Hepatocyte (in vitro differentiated cells): Measurements from ENCODE around the gene MED15. TPM values are rescaled to one million over a fixed set of nuclear protein-coding genes. Genes with fewer than 3 reads are reported as not detected.

Source experiments
- DNase-seq: peaks from one replicate; pipeline ENCODE4 v3.0.0-alpha.2; 2016; ENCODE audit warnings: low spot score
- H2AFZ ChIP-seq: fragments of 200-600 bp; sonication (generic); 2 replicates; pipeline ENCODE4 v1.6.0; 2016; ENCODE audit warnings: antibody characterized with exemption, mild to moderate bottlenecking
- H3K27ac ChIP-seq: fragments of 200-600 bp; sonication (generic); 2 replicates; pipeline ENCODE4 v1.5.1; 2016; ENCODE audit warnings: mild to moderate bottlenecking
- H3K27me3 ChIP-seq: fragments of 200-600 bp; sonication (generic); 2 replicates; pipeline ENCODE4 v1.6.1; 2016
- H3K36me3 ChIP-seq: fragments of 200-600 bp; sonication (generic); replicated peaks from 2 replicates; pipeline ENCODE4 v1.5.1; 2016; ENCODE audit warnings: low read depth; ENCODE audit not compliant: insufficient read depth
- H3K4me1 ChIP-seq: fragments of 200-600 bp; sonication (generic); 2 replicates; pipeline ENCODE4 v1.5.1; 2016; ENCODE audit warnings: mild to moderate bottlenecking, moderate library complexity; ENCODE audit not compliant: insufficient read depth
- H3K4me2 ChIP-seq: fragments of 200-600 bp; sonication (generic); 2 replicates; pipeline ENCODE4 v1.6.0; 2016
- H3K4me3 ChIP-seq: fragments of 200-600 bp; sonication (generic); 2 replicates; pipeline ENCODE4 v1.5.1; 2016; ENCODE audit warnings: mild to moderate bottlenecking
- H3K79me2 ChIP-seq: fragments of 200-600 bp; sonication (generic); 2 replicates; pipeline ENCODE4 v1.6.0; 2017; ENCODE audit warnings: mild to moderate bottlenecking
- H3K9me2 ChIP-seq: fragments of 200-600 bp; sonication (generic); replicated peaks from 2 replicates; pipeline ENCODE4 v1.6.0; 2017; ENCODE audit warnings: mild to moderate bottlenecking; ENCODE audit not compliant: insufficient read depth
- H3K9me3 ChIP-seq: fragments of 200-600 bp; sonication (generic); 2 replicates; pipeline ENCODE4 v1.5.1; 2016; ENCODE audit warnings: low read depth, mild to moderate bottlenecking
- H4K20me1 ChIP-seq: fragments of 200-600 bp; sonication (generic); 2 replicates; pipeline ENCODE4 v1.6.0; 2016; ENCODE audit warnings: mild to moderate bottlenecking; ENCODE audit not compliant: insufficient read depth, poor library complexity, severe bottlenecking
- EZH2 ChIP-seq: fragments of 200-600 bp; sonication (generic); IDR thresholded peaks from 2 replicates; pipeline ENCODE4 v1.6.1; 2016; ENCODE audit warnings: antibody characterized with exemption, mild to moderate bottlenecking, borderline replicate concordance
- EZH2phosphoT487 ChIP-seq: fragments of 200-600 bp; sonication (generic); IDR thresholded peaks from one replicate; pipeline ENCODE4 v1.6.1; 2018; ENCODE audit warnings: antibody characterized with exemption, mild to moderate bottlenecking, low read depth, moderate library complexity; ENCODE audit not compliant: unreplicated experiment, severe bottlenecking
- WGBS: methylation state at CpG from one replicate; pipeline ENCODE4 v1.1.6; 2016; ENCODE audit warnings: low lambda C conversion rate; ENCODE audit errors: missing lambda C conversion rate; 5-methylcytosine and 5-hydroxymethylcytosine counted together
- polyA plus RNA-seq: library from polyadenylated mRNA; unstranded; fragments of >200 nt; fragmentation: Nextera tagmentation; extraction: Ambion mirVana; gene quantifications from 2 replicates; pipeline ENCODE4 v1.2.1, GENCODE V29; 2016
- total RNA-seq: library from RNA; depleted of rRNA; stranded (reverse); fragments of >200 nt; gene quantifications from 2 replicates; pipeline ENCODE4 v1.2.3, GENCODE V29; 2014
- TF ChIP-seq, protein P1 (sequence below): fragments of 200-600 bp; sonication (generic); IDR thresholded peaks from 2 replicates; pipeline ENCODE4 v1.5.1; 2016; ENCODE audit warnings: antibody characterized with exemption, mild to moderate bottlenecking; ENCODE audit not compliant: poor library complexity

MED15 gene
- total and polyA plus RNA-seq, 2 experiments from 2014 or later, result 31.5 to 53.1 TPM

DNA sequence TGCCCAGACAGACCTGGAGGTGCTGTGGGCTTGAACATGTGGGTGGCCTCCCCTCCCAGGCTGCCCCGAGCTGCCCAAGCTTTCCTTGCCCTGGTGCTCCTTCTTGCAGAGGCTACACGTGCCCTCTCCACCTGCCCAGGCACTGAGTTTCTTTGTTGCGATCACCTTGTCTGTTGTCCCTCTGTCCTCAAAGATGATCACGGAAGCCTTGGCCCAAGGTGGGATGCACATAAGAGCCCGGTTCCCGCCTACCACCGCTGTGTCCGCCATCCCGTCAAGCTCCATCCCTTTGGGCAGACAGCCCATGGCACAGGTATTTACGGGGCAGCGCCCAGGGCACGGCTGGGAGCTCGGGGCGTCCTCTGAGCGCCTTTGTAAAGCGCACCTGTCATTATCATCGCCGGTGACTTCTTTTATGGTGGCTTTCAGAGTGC, 67.5 kb downstream of the MED15 start:
- H3K4me3 ChIP-seq, result no peak overlapping the region
- no peak overlapping the region for H2AFZ ChIP-seq
- no peaks in the 10 kb centered on the region for H4K20me1 ChIP-seq
- H3K9me2 ChIP-seq, result no peaks in the 10 kb centered on the region
- no peak for TF ChIP-seq EZH2phosphoT487
- TF ChIP-seq, protein P1, sequence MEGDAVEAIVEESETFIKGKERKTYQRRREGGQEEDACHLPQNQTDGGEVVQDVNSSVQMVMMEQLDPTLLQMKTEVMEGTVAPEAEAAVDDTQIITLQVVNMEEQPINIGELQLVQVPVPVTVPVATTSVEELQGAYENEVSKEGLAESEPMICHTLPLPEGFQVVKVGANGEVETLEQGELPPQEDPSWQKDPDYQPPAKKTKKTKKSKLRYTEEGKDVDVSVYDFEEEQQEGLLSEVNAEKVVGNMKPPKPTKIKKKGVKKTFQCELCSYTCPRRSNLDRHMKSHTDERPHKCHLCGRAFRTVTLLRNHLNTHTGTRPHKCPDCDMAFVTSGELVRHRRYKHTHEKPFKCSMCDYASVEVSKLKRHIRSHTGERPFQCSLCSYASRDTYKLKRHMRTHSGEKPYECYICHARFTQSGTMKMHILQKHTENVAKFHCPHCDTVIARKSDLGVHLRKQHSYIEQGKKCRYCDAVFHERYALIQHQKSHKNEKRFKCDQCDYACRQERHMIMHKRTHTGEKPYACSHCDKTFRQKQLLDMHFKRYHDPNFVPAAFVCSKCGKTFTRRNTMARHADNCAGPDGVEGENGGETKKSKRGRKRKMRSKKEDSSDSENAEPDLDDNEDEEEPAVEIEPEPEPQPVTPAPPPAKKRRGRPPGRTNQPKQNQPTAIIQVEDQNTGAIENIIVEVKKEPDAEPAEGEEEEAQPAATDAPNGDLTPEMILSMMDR, result no peak
- no peak for TF ChIP-seq EZH2
- no peak overlapping the region for H3K27ac ChIP-seq
- no peaks in the 10 kb centered on the region for H3K4me1 ChIP-seq
- WGBS, result 97% methylated on average over 18 of the region's 18 CpGs
- H3K79me2 ChIP-seq, result peaks cover 26% of the 10 kb centered on the region
- no peaks in the 10 kb centered on the region for H3K36me3 ChIP-seq
- no peak for DNase-seq
- no peak overlapping the region for H3K4me2 ChIP-seq
- no peaks in the 10 kb centered on the region for H3K27me3 ChIP-seq
- no peaks in the 10 kb centered on the region for H3K9me3 ChIP-seq

DNA sequence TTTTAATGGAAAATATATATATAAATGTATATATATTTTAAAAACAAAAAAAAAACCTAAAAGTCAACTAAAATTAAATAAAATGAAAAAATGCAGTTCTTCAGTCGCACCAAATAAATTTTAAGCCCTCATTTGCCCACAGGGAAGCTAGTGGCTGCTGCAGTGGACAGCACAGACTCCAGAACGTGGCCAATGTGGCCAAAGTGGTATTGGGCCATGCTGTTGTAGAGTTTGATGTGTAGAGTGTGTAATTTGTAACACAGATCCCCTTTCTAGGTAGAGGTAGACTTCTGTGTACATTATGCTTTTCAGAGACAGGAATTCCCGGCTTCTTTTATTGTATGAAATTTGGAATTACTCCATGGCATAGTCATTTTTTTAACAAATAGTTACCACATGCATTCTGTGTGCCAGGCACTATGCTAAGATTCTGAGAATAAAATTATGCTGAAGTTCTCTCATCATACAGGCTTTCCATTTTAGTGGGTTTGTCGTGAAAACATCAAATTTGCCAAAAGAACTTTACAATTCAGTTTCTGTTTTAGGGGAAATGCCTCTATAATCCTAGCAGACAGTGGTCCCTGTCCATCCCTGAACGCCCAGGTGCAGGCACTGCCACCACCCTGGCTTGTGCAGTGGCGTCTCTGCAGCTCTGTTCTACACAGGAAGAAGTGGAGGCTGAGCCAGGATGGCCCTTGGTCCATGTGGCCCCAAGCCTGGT, 68.5 kb downstream of the MED15 start:
- Histone ChIP-seq H3K27me3 (no peaks in the 10 kb centered on the region), H3K4me2 (no peak overlapping the region), H3K27ac (no peak overlapping the region), H3K9me3 (no peaks in the 10 kb centered on the region), H3K79me2 (peaks cover 27% of the 10 kb centered on the region), H3K9me2 (no peaks in the 10 kb centered on the region), H3K36me3 (no peaks in the 10 kb centered on the region), H3K4me3 (no peak overlapping the region), H4K20me1 (no peaks in the 10 kb centered on the region), H2AFZ (no peak overlapping the region), H3K4me1 (no peaks in the 10 kb centered on the region)
- DNase-seq, result no peak
- WGBS, result 94% methylated on average over 6 of the region's 6 CpGs
- TF ChIP-seq, protein P1, result no peak
- no peak for TF ChIP-seq EZH2phosphoT487
- no peak for TF ChIP-seq EZH2

DNA sequence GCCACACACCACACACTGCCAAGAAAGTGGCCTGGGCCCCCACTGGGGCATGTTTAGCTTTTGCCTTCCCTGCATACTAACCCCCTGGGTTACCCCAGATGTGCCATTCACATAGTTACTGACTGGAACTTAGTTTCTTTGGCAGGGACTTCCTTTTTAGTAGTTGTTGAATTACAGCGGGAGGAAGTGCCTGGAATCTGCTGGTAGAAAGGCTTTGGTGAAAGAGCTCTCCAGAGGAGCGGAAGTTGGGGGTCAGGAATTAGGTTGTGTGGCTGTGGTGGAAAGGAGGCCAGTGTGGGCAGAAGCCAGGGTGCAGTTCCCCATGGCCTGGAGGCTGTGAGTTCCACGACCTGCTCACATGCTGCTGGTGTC, 69.0 kb downstream of the MED15 start:
- DNase-seq, result no peak
- no peaks in the 10 kb centered on the region for H3K9me3 ChIP-seq
- 98% methylated on average over 3 of the region's 3 CpGs for whole genome bisulfite sequencing
- no peaks in the 10 kb centered on the region for H3K4me1 ChIP-seq
- H3K4me2 ChIP-seq, result no peak overlapping the region
- no peaks in the 10 kb centered on the region for H4K20me1 ChIP-seq
- no peaks in the 10 kb centered on the region for H3K9me2 ChIP-seq
- no peak for TF ChIP-seq EZH2
- TF ChIP-seq, protein P1, result no peak
- no peak for TF ChIP-seq EZH2phosphoT487
- no peaks in the 10 kb centered on the region for H3K27me3 ChIP-seq
- H3K79me2 ChIP-seq, result peaks cover 23% of the 10 kb centered on the region
- H2AFZ ChIP-seq, result no peak overlapping the region
- H3K27ac ChIP-seq, result no peak overlapping the region
- no peaks in the 10 kb centered on the region for H3K36me3 ChIP-seq
- H3K4me3 ChIP-seq, result no peak overlapping the region
